HCT116 (cell line): Measurements from ENCODE around the gene ATP6V0A1. TPM values are rescaled to one million over a fixed set of nuclear protein-coding genes. Genes with fewer than 3 reads are reported as not detected.
A peak's percentile ranks its signal among the peaks of the same experiment; 100 is the strongest.

Experiments
- ATAC-seq: fragments of 200-7000 bp; cut with Tn5 transposase; 2 replicates; pipeline ENCODE4 v1.9.1; 2020; ENCODE audit warnings: mild to moderate bottlenecking, moderate library complexity
- BruUV-seq: library from RNA; stranded (reverse); fragments of 400-500 nt; replicated peaks from 2 replicates; lab custom pipeline; 2021; lab: Mats Ljungman, UMichigan
- CTCF ChIA-PET: fragments of 300-600 bp; sonication (Branson Sonifier 250); formaldehyde crosslinking; loops from one replicate; lab custom pipeline; 2021; ENCODE audit warnings: antibody characterized with exemption; lab: Charles Lee
- POLR2A ChIA-PET: fragments of 300-600, 350-600 bp; sonication (Branson Sonifier 250); formaldehyde crosslinking; loops from one replicate; lab custom pipeline; 2021; ENCODE audit warnings: antibody characterized with exemption; lab: Charles Lee
- RAD21 ChIA-PET, 2 experiments: fragments of 300-600 bp; sonication (Branson Sonifier 250); formaldehyde crosslinking; loops; one replicate each; lab custom pipeline; 2023; ENCODE audit warnings: low total read pairs in 2 of 2; ENCODE audit not compliant: uncharacterized antibody in 2 of 2, unreplicated experiment in 2 of 2, low non-redundant PET in 1 of 2; lab: Charles Lee
- DNase-seq: peaks from one replicate; pipeline ENCODE4 v3.0.0-alpha.2; 2010; ENCODE audit warnings: low read depth, low spot score
- H2AFZ ChIP-seq: fragments of 200-600 bp; shearing (Covaris generic), sonication (generic); 2 replicates; pipeline ENCODE4 v1.6.1; 2017; ENCODE audit warnings: low read depth, mixed run types, mixed read lengths, antibody characterized with exemption, low read length; ENCODE audit not compliant: poor library complexity, severe bottlenecking
- H3K27ac ChIP-seq: 2 replicates; pipeline ENCODE4 v1.5.1; 2012; ENCODE audit warnings: low read depth, low read length
- H3K27me3 ChIP-seq: fragments of 200-600 bp; sonication (generic); 2 replicates; pipeline ENCODE4 v1.6.1; 2016; ENCODE audit warnings: mixed run types, low read length, mixed read lengths; ENCODE audit not compliant: insufficient read depth
- H3K36me3 ChIP-seq, 2 experiments: fragments of 200-500 bp in 1 of 2; fragments of 200-600 bp in 1 of 2; sonication (Bioruptor generic) in 1 of 2; sonication (generic) in 1 of 2; 2 replicates each; pipeline versions ENCODE4 v1.5.1 to v1.6.1; 2014 to 2016; ENCODE audit warnings: low read length in 2 of 2, inconsistent platforms in 1 of 2, mixed read lengths in 1 of 2, mixed run types in 1 of 2; ENCODE audit not compliant: insufficient read depth in 2 of 2, control insufficient read depth in 1 of 2
- H3K4me1 ChIP-seq, 2 experiments: fragments of 200-600 bp in 1 of 2; sonication (generic) in 1 of 2; 2 replicates each; pipeline versions ENCODE4 v1.5.1 to v1.6.1; 2012 to 2017; ENCODE audit warnings: low read length in 2 of 2, inconsistent platforms in 1 of 2, mild to moderate bottlenecking in 1 of 2, mixed read lengths in 1 of 2, mixed run types in 1 of 2, moderate library complexity in 1 of 2; ENCODE audit not compliant: insufficient read depth in 2 of 2, control insufficient read depth in 1 of 2
- H3K4me2 ChIP-seq: fragments of 200-600 bp; sonication (generic); 2 replicates; pipeline ENCODE4 v1.6.1; 2017; ENCODE audit warnings: mixed run types, low read length, mixed read lengths
- H3K4me3 ChIP-seq, 2 experiments: fragments of 200-600 bp in 1 of 2; sonication (generic) in 1 of 2; replicated peaks in 1 of 2; 2 replicates each; pipeline ENCODE4 v1.5.1; 2011 to 2016; ENCODE audit warnings: low read length in 2 of 2, control low read depth in 1 of 2, low read depth in 1 of 2, mild to moderate bottlenecking in 1 of 2, mixed read lengths in 1 of 2, mixed run types in 1 of 2
- H3K79me2 ChIP-seq: fragments of 200-600 bp; sonication (generic); 2 replicates; pipeline ENCODE4 v1.6.1; 2017; ENCODE audit warnings: mild to moderate bottlenecking, mixed run types, low read length, moderate library complexity, mixed read lengths; ENCODE audit not compliant: insufficient read depth
- H3K9ac ChIP-seq: fragments of 200-600 bp; sonication (generic); 2 replicates; pipeline ENCODE4 v1.6.1; 2016; ENCODE audit warnings: low read length, mixed read lengths
- H3K9me2 ChIP-seq: fragments of 200-600 bp; sonication (generic), shearing (Covaris generic); 2 replicates; pipeline ENCODE4 v1.6.1; 2017; ENCODE audit warnings: mixed run types, mild to moderate bottlenecking, moderate library complexity; ENCODE audit not compliant: insufficient read depth
- H3K9me3 ChIP-seq, 2 experiments: fragments of 200-500 bp in 1 of 2; fragments of 200-600 bp in 1 of 2; sonication (Bioruptor generic) in 1 of 2; sonication (generic) in 1 of 2; 2 replicates each; pipeline ENCODE4 v1.6.1; 2014 to 2017; ENCODE audit warnings: low read length in 2 of 2, mixed read lengths in 2 of 2, inconsistent platforms in 1 of 2, low read depth in 1 of 2, mild to moderate bottlenecking in 1 of 2, mixed run types in 1 of 2, moderate library complexity in 1 of 2; ENCODE audit not compliant: control insufficient read depth in 1 of 2, insufficient read depth in 1 of 2
- H4K20me1 ChIP-seq: fragments of 200-600 bp; sonication (generic), shearing (Covaris generic); 2 replicates; pipeline ENCODE4 v1.6.1; 2017; ENCODE audit warnings: mixed run types, mild to moderate bottlenecking, moderate library complexity; ENCODE audit not compliant: insufficient read depth
- CBX3 ChIP-seq: IDR thresholded peaks from 2 replicates; pipeline ENCODE4 v1.6.1; 2012; ENCODE audit warnings: low read depth
- CEBPB ChIP-seq: IDR thresholded peaks from 2 replicates; pipeline ENCODE4 v1.6.1; 2012; ENCODE audit warnings: low read depth
- ELF1 ChIP-seq: IDR thresholded peaks from 2 replicates; pipeline ENCODE4 v1.6.1; 2012; ENCODE audit warnings: low read depth, borderline replicate concordance
- EZH2 ChIP-seq: fragments of 200-600 bp; sonication (generic); IDR thresholded peaks from 2 replicates; pipeline ENCODE4 v1.6.1; 2017; ENCODE audit warnings: antibody characterized with exemption, mixed run types
- JUND ChIP-seq: IDR thresholded peaks from 2 replicates; pipeline ENCODE4 v1.6.1; 2012
- RAD21 ChIP-seq: IDR thresholded peaks from 2 replicates; pipeline ENCODE4 v1.6.1; 2012; ENCODE audit warnings: low read depth, mild to moderate bottlenecking
- SP1 ChIP-seq: IDR thresholded peaks from 2 replicates; pipeline ENCODE4 v1.6.1; 2012; ENCODE audit warnings: low read depth
- TCF7L2 ChIP-seq: IDR thresholded peaks from 2 replicates; pipeline ENCODE4 v1.7.0; 2011; ENCODE audit warnings: borderline replicate concordance, inconsistent platforms; ENCODE audit not compliant: insufficient read depth, insufficient read length; ENCODE audit errors: extremely low read depth
- YY1 ChIP-seq: IDR thresholded peaks from 2 replicates; pipeline ENCODE4 v1.6.1; 2011; ENCODE audit warnings: low read length, low read depth, moderate library complexity, mild to moderate bottlenecking; ENCODE audit not compliant: insufficient replicate concordance; ENCODE audit errors: extremely low read depth
- ZNF274 ChIP-seq: fragments of 200-500 bp; sonication (Bioruptor generic); IDR thresholded peaks from 2 replicates; pipeline ENCODE4 v1.6.1; 2014; ENCODE audit warnings: mild to moderate bottlenecking, low read depth, low read length, inconsistent platforms
- intact Hi-C: fragments of 100-400 bp; cut with micrococcal nuclease; formaldehyde crosslinking; loops from 2 replicates; pipeline ENCODE4 v1.10.0; 2022
- total RNA-seq: library from RNA; stranded (reverse); gene quantifications from one replicate; pipeline ENCODE4 v1.2.1, GENCODE V29; 2021; ENCODE audit not compliant: unreplicated experiment
- TF ChIP-seq, protein P1 (sequence below): IDR thresholded peaks from 2 replicates; pipeline ENCODE4 v1.6.1; 2012; ENCODE audit warnings: low read depth
- TF ChIP-seq, protein P2 (sequence below): IDR thresholded peaks from 2 replicates; pipeline ENCODE4 v1.6.1; 2011; ENCODE audit warnings: mild to moderate bottlenecking, low read length, moderate library complexity; ENCODE audit not compliant: insufficient replicate concordance; ENCODE audit errors: extremely low read depth
- TF ChIP-seq, protein P3 (sequence below): IDR thresholded peaks from 2 replicates; pipeline ENCODE4 v1.6.1; 2012

The ATP6V0A1 gene
- total RNA-seq, 1 experiment from 2014 or later = 65.2 TPM

DNA sequence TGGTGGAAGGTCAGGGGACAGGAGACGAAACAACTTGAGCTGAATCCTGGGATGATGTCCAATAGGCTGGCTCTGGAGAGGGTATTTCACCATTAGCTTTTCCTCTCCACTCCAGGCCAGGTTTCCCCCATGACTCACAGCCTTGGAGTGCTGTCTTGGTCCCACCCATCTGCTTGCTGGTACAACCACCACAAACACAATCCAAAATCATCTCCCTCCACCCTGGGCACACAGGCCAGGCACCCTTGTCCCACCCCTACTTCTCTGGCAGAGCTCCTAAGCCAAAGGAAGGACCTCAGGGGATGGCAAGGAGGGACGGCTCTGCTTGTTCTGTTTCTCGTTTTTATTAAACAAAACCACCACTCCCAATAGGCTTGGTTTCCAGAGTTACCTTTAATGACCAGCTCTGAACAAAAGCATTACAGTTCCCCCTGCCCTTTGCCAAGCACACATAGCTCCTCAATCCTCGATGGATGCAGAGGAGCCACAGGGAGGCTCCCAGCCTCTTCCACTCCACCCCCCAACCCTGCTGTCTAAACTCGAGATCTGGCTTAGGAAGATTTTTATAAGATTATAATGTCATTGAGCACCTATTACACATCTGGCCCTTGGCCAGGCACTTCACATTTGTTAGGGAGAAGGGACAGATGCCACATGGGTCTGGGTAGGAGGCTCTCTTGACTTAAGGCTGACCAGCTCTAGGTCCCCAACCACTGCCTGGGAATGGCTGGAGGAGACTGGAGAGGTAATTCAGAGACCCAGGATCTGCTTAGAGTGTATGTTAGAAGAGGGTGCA, 49.0 kb upstream of the ATP6V0A1 start (continued):
- TF ChIP-seq, protein P1, sequence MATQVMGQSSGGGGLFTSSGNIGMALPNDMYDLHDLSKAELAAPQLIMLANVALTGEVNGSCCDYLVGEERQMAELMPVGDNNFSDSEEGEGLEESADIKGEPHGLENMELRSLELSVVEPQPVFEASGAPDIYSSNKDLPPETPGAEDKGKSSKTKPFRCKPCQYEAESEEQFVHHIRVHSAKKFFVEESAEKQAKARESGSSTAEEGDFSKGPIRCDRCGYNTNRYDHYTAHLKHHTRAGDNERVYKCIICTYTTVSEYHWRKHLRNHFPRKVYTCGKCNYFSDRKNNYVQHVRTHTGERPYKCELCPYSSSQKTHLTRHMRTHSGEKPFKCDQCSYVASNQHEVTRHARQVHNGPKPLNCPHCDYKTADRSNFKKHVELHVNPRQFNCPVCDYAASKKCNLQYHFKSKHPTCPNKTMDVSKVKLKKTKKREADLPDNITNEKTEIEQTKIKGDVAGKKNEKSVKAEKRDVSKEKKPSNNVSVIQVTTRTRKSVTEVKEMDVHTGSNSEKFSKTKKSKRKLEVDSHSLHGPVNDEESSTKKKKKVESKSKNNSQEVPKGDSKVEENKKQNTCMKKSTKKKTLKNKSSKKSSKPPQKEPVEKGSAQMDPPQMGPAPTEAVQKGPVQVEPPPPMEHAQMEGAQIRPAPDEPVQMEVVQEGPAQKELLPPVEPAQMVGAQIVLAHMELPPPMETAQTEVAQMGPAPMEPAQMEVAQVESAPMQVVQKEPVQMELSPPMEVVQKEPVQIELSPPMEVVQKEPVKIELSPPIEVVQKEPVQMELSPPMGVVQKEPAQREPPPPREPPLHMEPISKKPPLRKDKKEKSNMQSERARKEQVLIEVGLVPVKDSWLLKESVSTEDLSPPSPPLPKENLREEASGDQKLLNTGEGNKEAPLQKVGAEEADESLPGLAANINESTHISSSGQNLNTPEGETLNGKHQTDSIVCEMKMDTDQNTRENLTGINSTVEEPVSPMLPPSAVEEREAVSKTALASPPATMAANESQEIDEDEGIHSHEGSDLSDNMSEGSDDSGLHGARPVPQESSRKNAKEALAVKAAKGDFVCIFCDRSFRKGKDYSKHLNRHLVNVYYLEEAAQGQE = no peak
- TF ChIP-seq CEBPB (peak; percentile 72; the same call in 1 of the 2 replicates), CBX3 (peak; percentile 57; the same call in 1 of the 2 replicates)

DNA sequence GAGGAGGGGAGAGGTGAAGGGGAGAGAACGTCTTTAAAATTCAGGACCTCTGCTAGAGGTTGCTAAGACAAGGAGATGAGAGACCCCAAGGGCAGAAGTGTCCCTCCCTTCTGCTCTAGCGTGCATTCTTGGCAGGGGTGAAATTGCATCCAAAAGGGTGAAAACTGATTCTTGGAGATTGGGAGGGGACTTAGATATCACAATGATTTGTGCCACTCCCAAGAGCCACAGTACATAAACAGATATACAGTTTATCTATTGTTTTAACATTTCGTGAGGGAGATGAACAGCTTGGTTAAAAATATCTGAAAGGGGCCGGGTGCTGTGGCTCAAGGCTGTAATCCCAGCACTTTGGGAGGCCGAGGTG, 48.4 kb upstream of the ATP6V0A1 start:
- POLR2A ChIA-PET = interaction anchor here (0.6 to 7.9 kb wide), 5 partner anchors 11 to 144 kb away, joined by 3 to 88 read pairs (median 6); partner anchors contain the start of gene CAVIN1
- H3K79me2 ChIP-seq = peaks cover 94% of the 10 kb centered on the region
- H3K27ac ChIP-seq = peak overlapping the region; percentile 75
- H4K20me1 ChIP-seq = peaks cover 6% of the 10 kb centered on the region; the same call in 1 of the 2 replicates
- no peaks in the 10 kb centered on the region for H3K9me3 ChIP-seq
- TF ChIP-seq CEBPB (no peak), SP1 (no peak), RAD21 (no peak), TCF7L2 (no peak), ELF1 (no peak), YY1 (no peak), ZNF274 (no peak), EZH2 (no peak), JUND (no peak)
- TF ChIP-seq, protein P2, sequence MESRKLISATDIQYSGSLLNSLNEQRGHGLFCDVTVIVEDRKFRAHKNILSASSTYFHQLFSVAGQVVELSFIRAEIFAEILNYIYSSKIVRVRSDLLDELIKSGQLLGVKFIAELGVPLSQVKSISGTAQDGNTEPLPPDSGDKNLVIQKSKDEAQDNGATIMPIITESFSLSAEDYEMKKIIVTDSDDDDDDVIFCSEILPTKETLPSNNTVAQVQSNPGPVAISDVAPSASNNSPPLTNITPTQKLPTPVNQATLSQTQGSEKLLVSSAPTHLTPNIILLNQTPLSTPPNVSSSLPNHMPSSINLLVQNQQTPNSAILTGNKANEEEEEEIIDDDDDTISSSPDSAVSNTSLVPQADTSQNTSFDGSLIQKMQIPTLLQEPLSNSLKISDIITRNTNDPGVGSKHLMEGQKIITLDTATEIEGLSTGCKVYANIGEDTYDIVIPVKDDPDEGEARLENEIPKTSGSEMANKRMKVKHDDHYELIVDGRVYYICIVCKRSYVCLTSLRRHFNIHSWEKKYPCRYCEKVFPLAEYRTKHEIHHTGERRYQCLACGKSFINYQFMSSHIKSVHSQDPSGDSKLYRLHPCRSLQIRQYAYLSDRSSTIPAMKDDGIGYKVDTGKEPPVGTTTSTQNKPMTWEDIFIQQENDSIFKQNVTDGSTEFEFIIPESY = no peak
- TF ChIP-seq, protein P3, sequence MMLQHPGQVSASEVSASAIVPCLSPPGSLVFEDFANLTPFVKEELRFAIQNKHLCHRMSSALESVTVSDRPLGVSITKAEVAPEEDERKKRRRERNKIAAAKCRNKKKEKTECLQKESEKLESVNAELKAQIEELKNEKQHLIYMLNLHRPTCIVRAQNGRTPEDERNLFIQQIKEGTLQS = no peak
- no peaks in the 10 kb centered on the region for H3K27me3 ChIP-seq
- DNase-seq (no peak), ATAC-seq (no peak)
- peak overlapping the region; percentile 88 for H3K4me2 ChIP-seq
- no peaks in the 10 kb centered on the region for H3K9me2 ChIP-seq
- H3K4me3 ChIP-seq = peak overlapping the region in 1 of 2 experiments; percentile 46; a peak in 1 of 4 replicates
- RAD21 ChIA-PET = interaction anchor here in 1 of 2 experiments (0.9 to 1.2 kb wide), 2 partner anchors 13 to 117 kb away, joined by 4 to 5 read pairs; partner anchors contain the start of gene CAVIN1
- no TSS peak for BruUV-seq
- H2AFZ ChIP-seq = no peak overlapping the region
- intact Hi-C loops = no loop called here
- H3K4me1 ChIP-seq = peaks cover 51 to 79% of the 10 kb centered on the region in 2 experiments
- CTCF ChIA-PET = interaction anchor here (1.2 to 2.1 kb wide), 4 partner anchors 10 to 117 kb away, joined by 3 to 16 read pairs (median 6); no protein-coding TSS in a partner anchor
- H3K36me3 ChIP-seq = peaks cover 0 to 6% of the 10 kb centered on the region in 2 experiments; a peak in 1 of 4 replicates
- peak overlapping the region; percentile 63 for H3K9ac ChIP-seq
